ENCODE data around the gene CNOT10.
"Not testable (repeated sequence)": the region's sequence is repeated elsewhere in the genome, so short reads cannot be mapped to it uniquely, and the experiment has no call there.

The CNOT10 gene

GRCh38 chr3:32696523-32696922 lies 11.5 kb downstream of the CNOT10 start:
- DNase-seq (ENCODE audit: low read depth) = no peak

- no peak for DNase-seq (ENCODE audit: low read depth)
These were observed 13.5 kb downstream of the CNOT10 start for GRCh38 chr3:32698506-32698905.

GRCh38 chr3:32699429-32699828 lies 14.4 kb downstream of the CNOT10 start:
- DNase-seq (ENCODE audit: low read depth) = no peak

- no peak for DNase-seq (ENCODE audit: low read depth)
These were observed 15.3 kb downstream of the CNOT10 start for GRCh38 chr3:32700244-32700643.

- no peak for DNase-seq (ENCODE audit: low read depth)
These were observed 18.5 kb downstream of the CNOT10 start for GRCh38 chr3:32703491-32703972.

GRCh38 chr3:32705232-32705631 lies 20.2 kb downstream of the CNOT10 start:
- DNase-seq (ENCODE audit: low read depth) = no peak

- no peak for DNase-seq (ENCODE audit: low read depth)
These were observed 21.5 kb downstream of the CNOT10 start for GRCh38 chr3:32706348-32707025.

- DNase-seq (ENCODE audit: low read depth) = no peak
These were observed 22.0 kb downstream of the CNOT10 start for GRCh38 chr3:32707026-32707370.

GRCh38 chr3:32708672-32709283 lies 23.8 kb downstream of the CNOT10 start:
- no peak for DNase-seq (ENCODE audit: low read depth)

- DNase-seq (ENCODE audit: low read depth) = no peak
These were observed 24.4 kb downstream of the CNOT10 start for GRCh38 chr3:32709346-32709745.

- DNase-seq (ENCODE audit: low read depth) = no peak
These were observed 27.6 kb downstream of the CNOT10 start for GRCh38 chr3:32712506-32713055.

GRCh38 chr3:32713181-32713580 lies 28.2 kb downstream of the CNOT10 start:
- no peak for DNase-seq (ENCODE audit: low read depth)

- DNase-seq (ENCODE audit: low read depth) = no peak
These were observed 34.3 kb downstream of the CNOT10 start for GRCh38 chr3:32719335-32719734.

- no peak for DNase-seq (ENCODE audit: low read depth)
These were observed 34.9 kb downstream of the CNOT10 start for GRCh38 chr3:32719931-32720330.

- DNase-seq (ENCODE audit: low read depth) = no peak
These were observed 40.7 kb downstream of the CNOT10 start for GRCh38 chr3:32725721-32726120.

- DNase-seq (ENCODE audit: low read depth) = no peak
These were observed 48.7 kb downstream of the CNOT10 start for GRCh38 chr3:32733631-32734229.

GRCh38 chr3:32734756-32735155 lies 49.8 kb downstream of the CNOT10 start:
- DNase-seq (ENCODE audit: low read depth) = no peak

- DNase-seq (ENCODE audit: low read depth) = not testable (repeated sequence)
These were observed 58.5 kb downstream of the CNOT10 start for GRCh38 chr3:32743470-32743869.

- no peak for DNase-seq (ENCODE audit: low read depth)
These were observed 58.9 kb downstream of the CNOT10 start for GRCh38 chr3:32743934-32744333.

GRCh38 chr3:32751377-32751776 lies 66.4 kb downstream of the CNOT10 start:
- DNase-seq (ENCODE audit: low read depth) = no peak

GRCh38 chr3:32755761-32756160 lies 70.8 kb downstream of the CNOT10 start:
- no peak for DNase-seq (ENCODE audit: low read depth)

GRCh38 chr3:32757618-32758374 lies 72.8 kb downstream of the CNOT10 start:
- no peak for DNase-seq (ENCODE audit: low read depth)

- DNase-seq (ENCODE audit: low read depth) = no peak
These were observed 73.4 kb downstream of the CNOT10 start for GRCh38 chr3:32758375-32758753.
